ENCODE data around the gene TSPAN5.

The TSPAN5 gene

GRCh38 chr4:98504091-98504490 is 154.3 kb downstream of the TSPAN5 start:
- TF ChIP-seq CTCF (IDR thresholded peaks at IDR 0.05) = no peak

- TF ChIP-seq CTCF (IDR thresholded peaks at IDR 0.05) = no peak
Observed at GRCh38 chr4:98503676-98504075, 154.7 kb downstream of the TSPAN5 start.

GRCh38 chr4:98502624-98503023 is 155.8 kb downstream of the TSPAN5 start:
- no peak for TF ChIP-seq CTCF (IDR thresholded peaks at IDR 0.05)

- no peak for TF ChIP-seq CTCF (IDR thresholded peaks at IDR 0.05)
Observed at GRCh38 chr4:98502031-98502430, 156.4 kb downstream of the TSPAN5 start.

GRCh38 chr4:98501383-98501782 is 157.0 kb downstream of the TSPAN5 start:
- no peak for TF ChIP-seq CTCF (IDR thresholded peaks at IDR 0.05)

GRCh38 chr4:98498774-98499173 is 159.6 kb downstream of the TSPAN5 start:
- TF ChIP-seq CTCF (IDR thresholded peaks at IDR 0.05) = no peak

GRCh38 chr4:98496152-98496845 is 162.1 kb downstream of the TSPAN5 start:
- TF ChIP-seq CTCF (IDR thresholded peaks at IDR 0.05) = no peak

- no peak for TF ChIP-seq CTCF (IDR thresholded peaks at IDR 0.05)
Observed at GRCh38 chr4:98493296-98493695, 165.1 kb downstream of the TSPAN5 start.
